SK-N-MC (cell line): Measurements from ENCODE around the gene SIRPG.
"Not testable (repeated sequence)": the region's sequence is repeated elsewhere in the genome, so short reads cannot be mapped to it uniquely, and the experiment has no call there.

Source experiments
- DNase-seq: peaks from one replicate; pipeline ENCODE4 v3.0.0-alpha.2; 2011; ENCODE audit warnings: low read depth, low spot score
- H3K27ac ChIP-seq: fragments of 200-600 bp; sonication (generic); 2 replicates; pipeline ENCODE4 v1.5.1; 2016; ENCODE audit warnings: mixed run types
- H3K36me3 ChIP-seq: fragments of 200-600 bp; sonication (generic); 2 replicates; pipeline ENCODE4 v1.6.1; 2017; ENCODE audit warnings: antibody characterized with exemption, low read length, mixed read lengths; ENCODE audit not compliant: insufficient read depth
- H3K4me3 ChIP-seq: fragments of 200-600 bp; sonication (generic); 2 replicates; pipeline ENCODE4 v1.5.1; 2016
- H3K9ac ChIP-seq: fragments of 200-600 bp; sonication (generic); 2 replicates; pipeline ENCODE4 v1.8.0; 2017; ENCODE audit warnings: mixed run types, mixed read lengths; ENCODE audit not compliant: insufficient read length
- H3K9me3 ChIP-seq: fragments of 200-600 bp; sonication (generic); 2 replicates; pipeline ENCODE4 v1.6.1; 2017; ENCODE audit warnings: low read depth, mild to moderate bottlenecking, antibody characterized with exemption, low read length, moderate library complexity, mixed read lengths
- EZH2 ChIP-seq: fragments of 200-600 bp; sonication (generic); IDR thresholded peaks from one replicate; pipeline ENCODE4 v1.6.1; 2017; ENCODE audit warnings: antibody characterized with exemption
- FOXP2 ChIP-seq: optimal IDR thresholded peaks from 2 replicates; pipeline ENCODE3; 2011; ENCODE audit warnings: mild to moderate bottlenecking, moderate library complexity; ENCODE audit not compliant: insufficient read depth; ENCODE audit errors: extremely low read length, control extremely low read depth
- POLR2AphosphoS5 ChIP-seq: IDR thresholded peaks from 2 replicates; pipeline ENCODE4 v1.6.1; 2012; ENCODE audit warnings: mild to moderate bottlenecking, low read depth, low read length, borderline replicate concordance

SIRPG gene

DNA sequence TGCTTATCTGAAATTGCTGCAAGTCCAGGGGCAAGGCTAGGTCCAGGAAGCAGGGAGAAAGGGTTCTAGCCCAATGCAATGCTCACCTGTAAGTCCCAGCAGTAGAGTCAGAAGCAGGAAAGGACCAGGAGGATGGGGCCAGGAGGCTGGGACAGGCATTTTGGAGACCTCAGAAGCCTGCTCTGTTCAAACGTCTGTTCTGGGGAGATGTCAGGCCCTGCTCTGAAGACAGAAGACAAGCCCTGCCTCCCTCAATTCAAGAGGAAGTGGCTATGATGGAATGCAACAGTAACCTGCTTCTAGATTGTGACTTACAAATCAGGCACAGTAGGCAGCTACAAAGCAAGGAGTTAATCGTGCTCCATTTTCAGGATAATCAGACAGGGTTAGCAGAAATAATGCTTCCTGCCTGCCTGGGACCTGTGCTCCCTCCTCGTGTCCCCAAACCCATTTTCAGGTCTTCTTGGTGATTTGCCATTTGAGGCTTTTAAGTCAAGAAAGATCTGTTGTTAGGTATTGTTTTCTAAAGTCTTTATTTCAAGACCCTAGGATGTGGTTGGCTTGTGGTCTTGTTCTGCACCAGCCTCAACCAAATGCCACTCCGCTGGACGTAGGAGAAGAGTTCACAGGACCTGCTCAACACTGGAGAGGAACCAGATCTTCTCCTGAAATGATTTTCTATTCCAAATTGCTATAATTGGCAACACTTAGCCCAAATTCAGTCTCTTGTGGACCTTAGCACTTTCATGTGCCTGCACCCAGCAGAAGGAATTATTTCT, at the start of gene SIRPG:
SIRPG (minus strand) TSS at position 224 of the 779 bp plus-strand sequence; CDS start at position 159, 65 bp downstream.
- no peaks in the 10 kb centered on the region for H3K9me3 ChIP-seq
- H3K36me3 ChIP-seq: no peaks in the 10 kb centered on the region
- no peak within 1 kb of the TSS for H3K4me3 ChIP-seq
- DNase-seq: no peak
- no peak within 1 kb of the TSS for H3K9ac ChIP-seq
- no peak for TF ChIP-seq EZH2
- TF ChIP-seq FOXP2: no peak
- no peak for TF ChIP-seq POLR2AphosphoS5
- no peak within 1 kb of the TSS for H3K27ac ChIP-seq

DNA sequence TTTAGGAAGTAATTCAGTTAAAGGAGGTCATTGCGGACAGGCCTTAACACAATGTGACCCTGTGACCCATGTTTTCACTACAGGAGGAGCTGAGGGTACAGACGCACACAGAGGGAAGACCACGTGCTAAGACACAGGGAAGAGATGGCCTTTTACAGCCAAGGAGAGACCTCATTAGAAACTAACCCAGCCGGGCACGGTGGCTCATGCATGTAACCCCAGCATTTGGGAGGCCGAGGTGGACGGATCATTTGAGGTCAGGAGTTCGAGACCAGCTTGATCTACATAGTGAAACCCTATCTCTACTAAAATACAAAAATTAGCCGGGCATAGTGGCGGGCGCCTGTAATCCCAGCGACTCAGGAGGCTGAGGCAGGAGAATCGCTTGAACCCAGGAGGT, 49.3 kb upstream of the SIRPG start:
- H3K36me3 ChIP-seq, DNase-seq, H3K9ac ChIP-seq, H3K9me3 ChIP-seq, H3K27ac ChIP-seq, H3K4me3 ChIP-seq: not testable (repeated sequence)

DNA sequence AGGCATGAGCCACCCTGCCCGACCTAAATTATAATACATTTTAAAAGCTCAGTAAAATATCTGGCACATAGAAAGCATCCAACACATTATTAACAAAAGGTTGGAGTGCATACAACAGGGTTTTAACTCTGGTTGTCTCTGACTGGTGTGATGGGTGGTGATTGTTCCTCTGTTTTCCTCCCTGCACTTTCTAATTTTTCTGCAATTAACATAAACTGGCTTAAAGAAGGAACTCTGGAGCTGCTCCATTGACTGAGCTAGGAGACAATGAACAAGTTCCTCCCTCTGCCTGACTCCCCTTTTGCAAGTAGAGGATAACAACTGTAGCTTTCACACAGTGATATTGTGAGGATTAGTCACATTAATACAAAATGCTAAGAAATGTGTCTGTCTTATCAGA, 48.5 kb upstream of the SIRPG start:
- Histone ChIP-seq H3K36me3 (no peaks in the 10 kb centered on the region), H3K4me3 (no peak overlapping the region), H3K27ac (no peak overlapping the region), H3K9ac (no peak overlapping the region), H3K9me3 (no peaks in the 10 kb centered on the region)
- no peak for TF ChIP-seq EZH2
- TF ChIP-seq FOXP2: no peak
- no peak for TF ChIP-seq POLR2AphosphoS5
- DNase-seq: no peak

- H3K9ac ChIP-seq: no peak overlapping the region
- H3K4me3 ChIP-seq: no peak overlapping the region
- TF ChIP-seq FOXP2: no peak
- TF ChIP-seq POLR2AphosphoS5: no peak
- no peak for TF ChIP-seq EZH2
- H3K36me3 ChIP-seq: no peaks in the 10 kb centered on the region
- no peak overlapping the region for H3K27ac ChIP-seq
- DNase-seq: no peak
- no peaks in the 10 kb centered on the region for H3K9me3 ChIP-seq
Measured at GRCh38 chr20:1702855-1703254, 45.3 kb upstream of the SIRPG start.

DNA sequence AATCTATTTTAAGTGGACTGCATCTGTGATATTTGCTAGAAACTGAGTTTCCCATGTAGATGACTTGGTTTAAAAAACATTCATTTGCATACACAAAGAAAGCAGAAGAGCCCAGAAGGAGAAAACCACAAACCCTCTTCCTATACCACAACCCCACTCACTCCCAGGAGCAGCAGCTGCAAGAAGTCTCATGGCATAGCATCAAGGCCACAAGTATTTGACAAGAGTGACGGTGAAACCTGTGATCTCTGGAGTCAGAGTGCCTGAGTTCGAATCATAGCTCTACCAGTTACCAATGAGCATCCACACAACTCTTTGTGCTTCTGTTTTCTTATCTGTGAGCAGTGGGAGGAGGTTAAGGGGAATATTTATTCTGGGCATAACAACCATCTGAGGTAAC, 44.7 kb upstream of the SIRPG start:
- H3K27ac ChIP-seq: no peak overlapping the region
- TF ChIP-seq FOXP2 (no peak), POLR2AphosphoS5 (no peak), EZH2 (no peak)
- no peak overlapping the region for H3K9ac ChIP-seq
- no peak overlapping the region for H3K4me3 ChIP-seq
- H3K9me3 ChIP-seq: no peaks in the 10 kb centered on the region
- no peak for DNase-seq
- H3K36me3 ChIP-seq: no peaks in the 10 kb centered on the region

GRCh38 chr20:1700990-1701389, 43.4 kb upstream of the SIRPG start:
- Histone ChIP-seq H3K4me3 (no peak overlapping the region), H3K9me3 (no peaks in the 10 kb centered on the region), H3K9ac (no peak overlapping the region), H3K36me3 (no peaks in the 10 kb centered on the region), H3K27ac (no peak overlapping the region)
- TF ChIP-seq FOXP2: no peak
- no peak for TF ChIP-seq EZH2
- TF ChIP-seq POLR2AphosphoS5: no peak
- no peak for DNase-seq

DNA sequence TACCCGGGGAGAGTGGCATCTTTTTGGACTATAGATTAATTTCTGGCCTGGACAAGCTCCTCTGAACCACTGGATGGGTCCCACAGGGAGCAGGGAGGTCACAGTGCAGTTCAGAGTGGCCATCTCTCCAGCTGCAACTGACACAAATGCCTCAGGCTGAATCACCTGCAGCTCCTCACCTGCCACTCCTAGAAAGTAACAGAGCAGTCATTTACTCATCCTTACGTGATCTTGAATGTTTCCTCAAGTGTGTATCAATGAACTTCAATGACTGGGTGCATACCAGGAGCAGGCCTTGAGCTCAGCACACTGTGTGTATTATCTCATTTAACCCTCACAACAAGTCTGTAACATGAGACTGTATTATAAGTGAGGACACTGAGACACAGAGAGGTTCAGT, 40.0 kb upstream of the SIRPG start:
- TF ChIP-seq POLR2AphosphoS5 (no peak), EZH2 (no peak)
- Histone ChIP-seq H3K4me3 (no peak overlapping the region), H3K27ac (no peak overlapping the region), H3K9ac (no peak overlapping the region), H3K36me3 (no peaks in the 10 kb centered on the region), H3K9me3 (no peaks in the 10 kb centered on the region)
- DNase-seq: no peak

- TF ChIP-seq FOXP2 (no peak), EZH2 (no peak), POLR2AphosphoS5 (no peak)
- no peak overlapping the region for H3K27ac ChIP-seq
- no peaks in the 10 kb centered on the region for H3K36me3 ChIP-seq
- no peaks in the 10 kb centered on the region for H3K9me3 ChIP-seq
- no peak for DNase-seq
- no peak overlapping the region for H3K9ac ChIP-seq
- H3K4me3 ChIP-seq: no peak overlapping the region
Measured at GRCh38 chr20:1696521-1697209, 39.1 kb upstream of the SIRPG start.

DNA sequence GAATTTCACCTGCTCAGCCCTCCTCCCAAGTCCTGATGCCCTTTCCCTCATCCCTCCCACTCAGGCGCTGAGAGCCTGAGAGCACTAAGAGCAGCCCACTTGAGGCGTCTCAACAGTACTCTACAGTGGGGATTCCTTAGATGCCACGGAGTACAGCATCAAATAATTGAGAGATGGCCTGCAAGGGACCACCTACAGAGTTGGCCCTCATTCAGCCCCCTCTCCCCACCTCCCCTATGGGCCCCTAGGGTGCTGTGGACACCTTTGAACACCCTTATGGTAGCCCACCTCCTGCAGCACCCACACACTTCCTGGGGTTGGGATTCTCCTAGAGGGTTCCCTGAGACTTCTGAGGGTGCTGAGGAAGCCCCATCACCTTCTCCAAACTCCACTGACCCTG, 37.1 kb upstream of the SIRPG start:
- Histone ChIP-seq H3K27ac (no peak overlapping the region), H3K36me3 (no peaks in the 10 kb centered on the region), H3K9ac (no peak overlapping the region), H3K9me3 (no peaks in the 10 kb centered on the region), H3K4me3 (no peak overlapping the region)
- TF ChIP-seq POLR2AphosphoS5 (no peak), EZH2 (no peak), FOXP2 (no peak)
- DNase-seq: no peak
